ENCODE results near the gene CTU1.

Gene CTU1

DNA sequence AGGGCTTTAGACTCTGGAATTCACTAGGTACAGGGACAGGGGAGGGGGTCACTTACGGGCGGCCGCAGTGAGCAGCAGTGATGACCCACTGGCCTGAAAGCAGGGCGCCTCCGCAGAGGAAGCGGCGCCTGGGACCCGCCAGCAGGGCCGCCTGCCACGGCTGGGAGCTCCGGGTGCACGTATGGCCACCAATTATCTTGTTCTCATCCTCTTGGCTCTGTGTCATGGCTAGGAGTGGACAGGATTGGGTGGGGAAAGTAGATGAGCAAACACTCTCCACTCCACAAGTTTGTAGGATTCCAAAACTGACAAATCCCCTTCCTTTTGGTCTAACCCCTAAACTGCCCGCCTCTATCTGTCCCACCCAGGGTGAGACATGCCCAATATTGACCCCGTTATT lies 26.7 kb downstream of the CTU1 start:
- no peak for DNase-seq

DNA sequence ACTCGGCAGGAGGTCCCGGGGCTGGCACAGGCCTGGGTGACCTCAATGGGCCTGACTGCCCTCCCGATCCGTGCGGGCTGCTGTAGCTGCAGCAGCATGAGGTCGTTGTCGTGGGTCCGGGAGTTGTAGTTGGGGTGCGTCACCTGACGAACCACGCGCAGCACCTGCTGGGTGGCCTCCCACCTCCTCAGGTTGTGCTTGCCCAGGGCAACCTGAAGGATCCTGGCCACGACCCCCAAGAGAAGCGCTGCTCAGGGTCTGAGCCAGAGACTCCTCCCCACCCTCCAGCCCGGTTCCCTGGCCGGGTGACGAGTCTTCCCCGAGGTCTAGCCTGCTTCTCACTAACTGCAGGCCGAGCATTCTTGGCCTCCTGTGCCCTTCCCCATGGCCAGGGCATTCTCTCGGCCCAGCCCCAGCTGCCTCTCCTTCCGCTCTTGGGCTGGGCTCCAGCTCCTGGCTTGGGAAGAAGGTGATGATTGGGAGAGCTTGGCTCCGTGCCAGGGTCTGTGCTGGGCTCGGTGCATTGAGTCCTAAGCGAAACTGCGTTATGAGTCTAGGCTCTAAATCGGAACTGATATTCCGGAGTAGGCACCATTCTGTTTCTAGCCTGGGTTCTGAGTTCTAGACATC lies 28.6 kb downstream of the CTU1 start:
- DNase-seq = no peak

DNA sequence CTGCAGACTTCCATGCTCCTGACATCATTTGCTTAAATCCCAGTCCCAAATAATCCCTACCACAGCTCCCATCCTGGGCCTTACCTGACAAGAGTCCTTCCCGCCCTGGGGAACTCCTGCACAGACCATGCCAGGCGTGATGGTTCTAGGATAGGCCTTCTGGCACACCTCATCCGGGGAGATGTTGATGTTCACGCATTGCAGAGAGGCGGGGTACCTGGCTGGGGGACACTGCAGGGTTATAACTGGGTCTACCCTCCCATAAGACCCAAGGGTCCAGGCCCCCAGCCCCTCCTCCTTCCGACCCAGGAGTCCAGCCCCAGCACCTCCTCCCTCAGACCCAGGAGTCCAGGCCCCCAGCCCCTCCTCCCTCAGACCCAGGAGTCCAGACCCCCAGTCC lies 29.5 kb downstream of the CTU1 start:
- DNase-seq = no peak

DNA sequence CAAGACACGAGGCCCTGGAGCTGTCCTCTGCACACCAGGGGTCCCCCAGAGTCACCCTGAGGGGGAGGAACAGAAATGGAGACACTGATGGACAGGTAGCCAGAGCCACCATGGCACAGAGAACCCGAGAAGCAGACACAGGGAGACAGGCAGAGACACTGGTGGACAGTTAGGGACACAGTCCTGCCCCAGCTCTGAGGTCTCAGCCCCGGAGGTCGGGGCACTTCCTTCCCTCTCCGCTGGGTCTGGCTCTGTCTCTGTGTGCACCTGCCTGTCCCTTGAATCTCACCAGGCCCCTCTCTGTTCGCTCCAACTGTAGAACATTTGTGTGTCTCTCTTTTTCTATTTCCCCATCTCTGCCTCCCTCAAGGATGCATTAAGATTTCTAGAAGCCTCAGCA lies 30.1 kb downstream of the CTU1 start:
- DNase-seq = no peak

DNA sequence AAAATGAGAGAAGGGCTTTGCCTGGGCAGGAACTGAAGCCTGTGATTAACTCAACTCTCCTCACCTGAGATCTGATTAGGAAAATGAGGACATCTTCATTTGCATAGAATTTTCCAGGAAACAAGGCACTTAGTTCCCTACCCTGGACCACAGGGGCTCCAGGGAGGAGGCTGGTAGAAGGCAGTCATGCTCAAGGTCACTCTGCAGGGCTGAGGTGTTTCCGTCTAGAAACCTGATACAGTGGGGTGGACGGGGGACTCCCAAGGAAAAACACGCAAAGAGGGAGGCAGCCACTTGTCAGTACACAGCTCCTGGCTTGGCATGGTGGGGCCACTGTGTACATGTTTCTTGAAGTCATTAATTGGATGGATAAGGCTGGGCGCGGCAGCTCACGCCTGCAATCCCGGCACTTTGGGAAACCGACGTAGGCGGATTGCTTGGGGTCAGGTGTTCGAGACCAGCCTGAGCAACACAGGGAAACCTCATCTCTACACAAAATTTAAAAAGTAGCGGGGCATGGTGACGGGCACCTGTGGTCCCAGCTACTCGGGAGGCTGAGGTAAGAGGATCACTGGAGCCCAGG lies 31.5 kb downstream of the CTU1 start:
- no peak for DNase-seq

GRCh38 chr19:51075998-51076397 lies 32.2 kb downstream of the CTU1 start:
- DNase-seq = no peak

- peak; percentile 4 for DNase-seq
Measured at GRCh38 chr19:51071095-51071405, 37.2 kb downstream of the CTU1 start.

DNA sequence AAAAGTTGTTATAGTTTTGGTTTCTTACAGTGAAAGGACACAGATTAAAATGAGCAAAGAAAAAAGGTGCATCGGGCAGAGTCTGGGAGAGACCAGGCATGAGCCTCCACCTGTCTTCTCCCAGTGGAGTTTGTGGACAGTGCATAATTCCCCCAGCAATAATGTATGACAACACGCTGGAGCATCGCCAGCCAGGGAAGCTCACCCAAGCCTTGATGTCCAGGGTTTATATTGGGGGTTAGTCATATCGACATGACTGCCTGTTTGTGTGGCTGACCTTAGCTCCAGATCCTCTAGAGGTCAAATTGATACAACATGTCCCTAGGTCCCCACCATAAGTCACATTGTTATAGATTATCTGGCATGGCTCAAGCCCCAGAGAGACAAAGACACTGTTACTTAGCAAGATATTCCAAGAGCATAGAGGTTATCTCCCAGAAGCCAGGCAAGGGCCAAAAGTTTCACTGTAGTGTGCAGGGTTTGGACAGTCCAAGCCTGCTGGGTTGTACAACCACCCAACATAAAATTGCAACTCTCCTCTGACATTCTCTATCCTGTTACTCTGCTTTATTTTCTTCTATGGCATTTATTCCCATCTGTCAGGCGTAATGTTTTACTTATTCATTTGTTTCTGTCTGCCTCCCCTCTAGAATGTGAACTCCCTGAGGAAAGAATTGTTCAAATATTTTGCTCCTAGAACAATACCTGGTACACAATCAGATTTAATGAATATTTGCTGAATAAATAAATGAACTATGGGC lies 37.7 kb downstream of the CTU1 start:
- DNase-seq = no peak

DNA sequence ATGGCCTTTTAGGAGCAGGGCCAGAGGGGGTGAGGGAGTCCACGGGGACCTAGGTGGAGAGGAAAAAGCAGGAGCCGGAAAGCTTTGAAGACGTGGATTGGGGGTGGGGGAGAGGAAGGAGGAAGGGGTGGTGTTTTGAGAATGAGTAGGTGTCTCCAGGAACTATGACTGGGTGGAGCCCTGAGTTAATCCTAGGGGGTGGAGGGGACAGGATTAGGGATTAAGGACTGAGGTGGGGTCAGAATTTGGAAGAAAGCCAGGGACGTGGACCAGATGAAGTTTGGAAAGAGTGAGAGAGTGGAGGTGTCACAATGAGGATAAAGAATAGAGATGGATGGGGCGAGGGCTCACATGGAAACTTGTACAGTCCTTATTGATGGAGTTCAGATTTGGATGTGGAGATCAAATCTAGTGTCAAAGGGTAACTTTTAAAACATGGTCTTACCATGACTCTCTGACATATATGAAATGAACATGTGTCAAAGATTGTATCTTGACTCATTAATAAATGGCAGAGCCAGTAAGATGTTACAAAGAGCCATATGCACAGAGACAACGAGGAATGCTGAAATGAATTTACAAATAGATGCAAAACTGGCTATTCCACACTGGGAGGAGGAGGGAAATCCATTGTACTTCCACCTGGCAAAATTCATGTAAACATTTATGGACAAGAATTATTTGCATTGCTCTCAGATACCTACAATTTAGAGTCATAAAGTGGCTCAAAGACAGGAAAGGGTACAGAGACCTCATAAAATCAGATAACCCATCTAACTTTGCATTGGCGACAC lies 41.6 kb downstream of the CTU1 start:
- no peak for DNase-seq

DNA sequence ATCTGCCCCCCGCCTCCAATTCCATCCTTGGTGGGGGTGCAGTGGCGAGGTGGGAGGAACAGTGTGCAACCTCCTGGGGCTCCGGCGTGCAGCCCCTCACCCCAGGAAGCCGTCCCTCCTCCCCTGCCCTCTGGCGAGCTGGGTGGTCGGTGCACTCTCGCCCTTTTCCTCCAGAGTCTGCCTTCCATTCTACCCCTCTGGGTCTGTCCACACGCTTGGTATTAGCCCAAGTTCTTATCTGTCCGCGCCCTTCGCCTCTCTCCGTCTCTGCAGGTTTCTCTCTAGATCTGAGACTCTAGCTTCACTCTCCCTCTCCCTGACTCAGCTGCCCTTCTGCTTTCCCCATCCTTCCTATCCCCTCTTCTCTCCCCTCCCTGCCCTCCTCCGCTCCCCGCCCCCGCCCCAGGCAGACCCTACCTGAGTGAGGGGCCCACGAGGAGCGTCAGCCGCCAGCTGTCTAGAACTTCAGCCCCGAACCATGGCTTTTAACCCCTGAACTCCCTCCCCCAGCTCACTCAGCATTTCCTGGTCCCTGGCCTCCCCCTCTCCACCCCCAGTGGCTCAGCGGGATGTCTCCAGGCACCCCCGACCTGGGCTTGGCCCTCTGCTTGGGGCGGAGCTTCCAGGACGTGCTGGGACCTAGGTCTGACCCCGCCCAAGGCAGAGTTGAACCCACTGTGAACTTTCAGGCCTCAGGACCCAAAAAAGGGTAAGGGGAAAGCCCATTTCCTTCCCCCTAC lies 42.8 kb downstream of the CTU1 start:
- DNase-seq = no peak

- DNase-seq = no peak
Measured at GRCh38 chr19:51064534-51065220, 43.5 kb downstream of the CTU1 start, which contains the start of gene KLK13. KLK13 (minus strand) TSS chr19:51065092; CDS start chr19:51065067, 25 bp downstream.

- no peak for DNase-seq
Measured at GRCh38 chr19:51063664-51064063, 44.5 kb downstream of the CTU1 start.

DNA sequence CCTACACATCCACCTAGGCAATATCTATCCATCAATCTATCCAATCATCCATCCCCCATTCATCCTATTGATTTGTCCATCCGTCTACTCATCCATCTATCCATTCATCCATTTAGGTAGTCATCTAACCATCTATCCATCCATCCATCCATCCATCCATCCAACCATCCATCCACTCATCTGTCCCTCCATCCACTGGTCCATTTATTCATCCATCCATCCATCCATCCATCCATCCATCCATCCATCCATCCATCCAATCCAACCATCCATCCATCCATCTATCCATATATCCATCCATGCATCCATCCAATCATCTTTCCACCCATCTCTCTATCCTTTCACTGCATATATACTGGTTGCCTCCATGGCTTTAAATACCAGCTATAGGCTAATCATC lies 47.2 kb downstream of the CTU1 start:
- DNase-seq = no peak

GRCh38 chr19:51060336-51060735 lies 47.9 kb downstream of the CTU1 start:
- DNase-seq = no peak

DNA sequence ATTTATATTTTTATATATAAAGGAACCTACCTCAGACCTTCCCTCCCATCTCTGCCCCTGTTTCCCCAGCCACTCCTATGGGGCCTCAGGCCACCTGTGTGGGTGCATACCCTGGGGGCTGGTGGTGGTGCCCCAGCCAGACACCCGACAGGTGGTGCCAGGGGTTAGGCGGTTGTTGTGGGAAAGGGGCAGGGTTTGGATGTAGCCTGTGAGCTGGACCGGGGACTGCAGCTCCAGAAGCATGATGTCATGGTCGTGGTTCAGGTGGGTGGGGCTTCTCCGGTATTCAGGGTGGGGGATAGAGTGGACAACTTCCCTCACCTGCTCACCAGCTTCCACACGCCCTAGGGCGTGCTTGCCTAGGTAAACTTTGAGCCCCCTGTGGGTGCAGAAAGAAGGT lies 48.5 kb downstream of the CTU1 start:
- no peak for DNase-seq

- no peak for DNase-seq
Measured at GRCh38 chr19:51055866-51056265, 52.3 kb downstream of the CTU1 start.

All from NCI-H345 (cell line).